ENCODE data around the gene VAV2. TPM values are rescaled to one million over a fixed set of nuclear protein-coding genes. Genes with fewer than 3 reads are reported as not detected.

VAV2 gene
- total RNA-seq, 1 experiment from 2014 or later: 28.0 TPM

DNA sequence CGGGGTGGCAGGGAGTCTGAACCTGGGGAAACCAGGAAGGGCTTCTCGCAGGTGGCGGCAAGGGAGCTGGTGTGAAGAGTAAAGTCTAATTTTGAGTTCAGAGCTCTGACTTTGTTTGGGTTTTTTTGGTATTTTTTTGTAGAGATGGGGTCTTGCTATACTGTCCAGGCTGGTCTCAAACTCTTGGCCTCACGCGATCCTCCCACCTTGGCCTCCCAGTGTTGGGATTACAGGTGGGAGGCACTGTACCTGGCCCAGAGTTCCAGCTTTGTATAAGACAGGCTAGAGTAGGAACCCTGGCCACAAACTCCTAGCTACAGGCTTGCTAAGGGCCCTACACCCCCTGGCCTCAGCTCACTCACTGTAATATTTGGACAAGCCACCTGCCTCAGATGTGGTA, 148.9 kb downstream of the VAV2 start:
- no peak overlapping the region for H3K4me3 ChIP-seq
- H3K27me3 ChIP-seq: no peaks in the 10 kb centered on the region
- DNase-seq: no peak
- H3K36me3 ChIP-seq: no peaks in the 10 kb centered on the region
- H3K4me1 ChIP-seq: peaks cover 48% of the 10 kb centered on the region
- no peaks in the 10 kb centered on the region for H3K9me3 ChIP-seq (replicated peaks)
- H3K27ac ChIP-seq: peak overlapping the region; percentile 92

DNA sequence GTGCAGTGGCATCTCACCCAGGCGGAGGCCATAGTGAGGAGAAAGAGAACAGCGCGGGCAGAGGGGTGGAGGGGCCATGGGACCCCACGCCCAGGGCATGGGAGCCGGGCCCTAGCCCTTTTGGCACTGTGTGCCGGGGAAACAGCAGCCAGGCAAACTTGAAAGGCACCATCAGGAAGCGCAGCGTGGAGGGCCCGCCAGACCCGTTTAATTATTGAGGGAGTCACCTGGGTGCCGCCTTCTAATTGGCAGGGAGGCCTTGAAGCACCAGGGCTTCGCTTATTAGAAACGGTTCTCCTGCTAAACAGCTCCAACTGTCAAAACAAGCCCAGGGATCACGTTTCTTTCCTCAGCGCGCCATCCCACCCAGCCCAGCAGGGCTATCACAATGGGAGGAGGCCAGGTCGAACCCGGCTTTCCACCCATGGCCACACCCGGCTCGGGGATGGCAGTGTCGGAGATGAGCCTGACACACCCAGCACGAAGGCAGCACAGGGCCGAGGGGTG, 149.3 kb downstream of the VAV2 start:
- Histone ChIP-seq H3K4me3 (no peak overlapping the region), H3K27ac (peak overlapping the region; percentile 92), H3K9me3 (replicated peaks) (no peaks in the 10 kb centered on the region), H3K4me1 (peaks cover 48% of the 10 kb centered on the region), H3K27me3 (no peaks in the 10 kb centered on the region), H3K36me3 (no peaks in the 10 kb centered on the region)
- peak; percentile 86 to 93 for DNase-seq

DNA sequence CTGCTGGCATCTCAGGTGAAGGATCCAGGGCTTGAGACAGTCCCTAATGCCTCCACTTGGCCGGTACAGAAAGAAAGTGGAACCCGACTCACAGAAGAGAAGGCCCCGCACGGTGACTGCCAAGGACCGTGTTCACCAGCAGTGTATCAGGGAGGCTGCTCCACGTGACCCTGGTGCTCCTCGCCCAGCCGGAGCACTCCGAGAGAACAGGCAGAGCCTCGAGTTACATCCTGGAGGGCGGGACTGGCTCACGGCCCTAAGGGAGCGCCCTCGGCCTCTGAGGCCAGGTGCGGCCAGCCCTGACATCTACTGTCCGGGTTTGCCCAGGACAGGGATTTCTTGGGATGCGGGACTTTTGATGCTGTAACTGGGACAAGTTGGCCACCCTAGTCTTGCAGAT, 149.9 kb downstream of the VAV2 start:
- peaks cover 48% of the 10 kb centered on the region for H3K4me1 ChIP-seq
- H3K9me3 ChIP-seq (replicated peaks): no peaks in the 10 kb centered on the region
- no peak overlapping the region for H3K4me3 ChIP-seq
- no peaks in the 10 kb centered on the region for H3K27me3 ChIP-seq
- peak; percentile 73 to 80 for DNase-seq
- H3K27ac ChIP-seq: peak overlapping the region; percentile 92
- H3K36me3 ChIP-seq: no peaks in the 10 kb centered on the region

DNA sequence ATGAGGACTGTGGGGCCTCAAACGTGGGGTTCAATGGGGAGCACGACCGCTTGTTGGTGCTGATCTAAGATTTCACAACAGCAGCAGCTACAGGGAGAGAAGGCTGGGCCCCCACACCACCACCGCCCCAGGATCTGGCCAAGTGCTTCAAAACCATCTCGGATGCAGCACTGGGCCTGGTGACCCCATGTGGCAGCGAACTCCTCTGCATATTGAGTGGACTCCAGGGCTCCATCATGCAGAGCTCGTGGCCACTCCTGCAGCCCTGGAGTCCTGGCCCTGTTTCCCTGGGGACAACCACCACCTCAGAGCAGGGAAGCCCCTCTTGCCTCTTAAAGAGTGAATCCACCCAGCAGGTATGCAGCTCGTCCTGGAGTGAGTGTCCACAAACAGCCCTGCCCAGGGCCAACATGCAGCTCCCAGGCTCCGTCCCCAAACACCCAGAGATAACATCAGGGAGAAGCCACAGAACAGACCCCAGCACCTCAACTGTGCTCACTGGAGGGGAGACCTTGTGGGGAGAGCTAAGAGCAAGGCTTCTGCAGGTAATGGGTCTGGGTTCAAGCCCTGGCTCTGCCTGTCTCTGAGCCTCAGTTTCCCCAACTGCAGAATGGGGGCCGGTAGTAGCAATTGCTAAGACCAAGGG, 150.8 kb downstream of the VAV2 start:
- H3K9me3 ChIP-seq (replicated peaks): no peaks in the 10 kb centered on the region
- H3K27ac ChIP-seq: no peak overlapping the region
- no peak overlapping the region for H3K4me3 ChIP-seq
- no peaks in the 10 kb centered on the region for H3K27me3 ChIP-seq
- H3K4me1 ChIP-seq: peaks cover 48% of the 10 kb centered on the region
- no peaks in the 10 kb centered on the region for H3K36me3 ChIP-seq
- DNase-seq: no peak

DNA sequence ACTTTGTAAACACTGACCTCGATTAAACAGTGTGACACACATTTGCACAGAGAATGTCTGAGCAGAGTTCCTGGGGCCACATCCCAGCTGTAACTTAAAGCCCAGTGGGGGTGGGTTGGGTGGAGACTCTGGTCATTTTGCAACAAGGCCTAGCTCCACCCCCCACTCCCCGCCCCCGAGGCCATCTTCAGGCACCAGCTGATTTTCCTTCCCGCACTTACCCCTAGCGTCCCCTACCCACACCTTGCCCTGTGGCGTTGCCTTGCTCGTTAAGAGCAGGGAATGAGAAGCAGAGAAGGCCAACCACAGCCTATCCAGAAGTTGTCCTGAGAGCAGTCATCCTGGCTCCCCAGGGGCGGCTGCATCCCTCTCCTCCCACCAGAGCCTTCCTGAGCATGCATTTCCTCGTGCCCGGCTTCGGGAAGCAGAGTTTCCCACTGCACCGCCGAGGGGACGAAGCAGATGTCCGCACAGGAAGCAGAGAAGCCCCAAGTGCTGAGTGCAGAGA, 152.2 kb downstream of the VAV2 start:
- Histone ChIP-seq H3K4me1 (peaks cover 49% of the 10 kb centered on the region), H3K27me3 (no peaks in the 10 kb centered on the region), H3K36me3 (no peaks in the 10 kb centered on the region), H3K9me3 (replicated peaks) (no peaks in the 10 kb centered on the region), H3K4me3 (no peak overlapping the region), H3K27ac (no peak overlapping the region)
- peak; percentile 34 to 44 for DNase-seq

DNA sequence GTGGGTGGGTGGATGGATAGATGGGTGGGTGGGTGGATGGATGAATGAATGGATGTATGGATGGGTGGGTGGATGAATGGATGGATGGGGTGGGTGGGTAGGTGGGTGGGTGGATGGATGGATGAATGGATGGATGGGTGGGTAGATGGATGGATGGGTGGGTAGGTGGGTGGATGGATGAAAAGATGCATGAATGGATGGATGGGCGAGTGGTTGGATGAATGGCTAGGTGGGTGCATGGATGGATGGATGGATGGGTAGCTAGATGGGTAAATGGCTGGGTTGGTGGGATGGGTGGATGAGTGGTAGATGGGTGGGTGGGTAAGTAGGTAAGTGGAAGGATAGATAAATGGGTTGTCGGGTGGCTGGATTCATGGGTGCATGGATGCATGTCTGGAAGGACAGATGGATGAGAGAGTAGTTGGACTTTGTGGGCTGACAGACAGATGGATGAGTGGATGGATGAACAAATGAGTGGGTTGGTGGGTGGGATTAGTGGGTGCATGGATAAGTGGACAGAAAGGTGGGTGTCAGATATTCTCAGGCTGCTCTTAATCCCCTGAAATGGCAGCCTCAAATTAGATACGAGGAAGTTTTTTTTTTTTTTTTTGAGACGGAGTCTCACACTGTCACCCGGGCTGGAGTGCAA, 153.1 kb downstream of the VAV2 start:
- no peaks in the 10 kb centered on the region for H3K27me3 ChIP-seq
- DNase-seq: no peak
- no peaks in the 10 kb centered on the region for H3K9me3 ChIP-seq (replicated peaks)
- H3K27ac ChIP-seq: no peak overlapping the region
- peaks cover 44% of the 10 kb centered on the region for H3K4me1 ChIP-seq
- H3K36me3 ChIP-seq: no peaks in the 10 kb centered on the region
- H3K4me3 ChIP-seq: no peak overlapping the region

DNA sequence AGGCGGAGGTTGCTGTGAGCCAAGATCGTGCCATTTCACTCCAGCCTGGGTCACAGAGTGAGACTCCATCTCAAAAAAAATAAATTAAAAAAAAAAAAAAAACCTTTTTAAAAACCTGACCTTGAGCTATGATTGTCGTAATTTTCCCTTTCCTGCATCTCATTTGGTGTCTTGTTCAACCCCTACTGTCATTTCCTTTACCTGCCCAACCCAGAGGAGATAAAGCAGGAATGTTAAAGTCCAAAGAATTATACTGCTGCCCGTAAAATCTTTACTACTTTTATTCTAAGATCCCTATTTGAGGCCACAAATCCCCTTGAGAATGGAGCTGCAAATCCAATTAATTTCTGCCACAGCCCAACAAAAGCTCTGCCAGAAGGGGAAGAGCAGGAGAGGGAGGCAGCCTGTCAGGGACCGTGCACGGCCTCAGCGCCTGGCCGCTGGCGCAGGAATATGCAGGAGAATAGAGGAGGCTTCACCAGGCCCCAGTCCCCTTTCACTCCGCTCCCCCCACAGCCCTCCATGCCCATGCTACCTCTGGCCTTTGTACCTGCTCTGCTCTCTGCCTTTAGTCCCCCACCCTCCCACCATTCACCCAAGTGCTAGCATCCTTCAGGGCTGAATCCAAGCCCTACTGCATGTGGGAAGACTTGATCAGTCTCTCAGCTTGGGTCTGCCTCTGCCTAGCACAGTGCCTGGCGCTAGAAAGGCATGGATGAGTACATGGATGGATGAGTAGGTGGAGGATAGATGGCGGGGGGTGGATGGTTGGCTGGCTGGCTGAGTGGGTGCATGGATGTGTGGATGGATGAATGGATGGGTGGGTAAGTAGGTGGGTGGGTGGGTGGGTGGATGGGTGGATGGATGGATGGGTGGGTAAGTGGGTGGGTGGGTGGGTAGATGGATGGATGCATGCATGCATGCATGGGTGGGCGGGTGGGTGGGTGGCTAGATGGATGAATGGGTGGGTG, 154.2 kb downstream of the VAV2 start:
- Histone ChIP-seq H3K4me1 (peaks cover 33% of the 10 kb centered on the region), H3K4me3 (no peak overlapping the region), H3K27me3 (no peaks in the 10 kb centered on the region), H3K27ac (no peak overlapping the region), H3K36me3 (0 out of 2 replicates have a peak, but pooled peaks cover 2% of the 10 kb centered on the region), H3K9me3 (replicated peaks) (no peaks in the 10 kb centered on the region)
- no peak for DNase-seq

DNA sequence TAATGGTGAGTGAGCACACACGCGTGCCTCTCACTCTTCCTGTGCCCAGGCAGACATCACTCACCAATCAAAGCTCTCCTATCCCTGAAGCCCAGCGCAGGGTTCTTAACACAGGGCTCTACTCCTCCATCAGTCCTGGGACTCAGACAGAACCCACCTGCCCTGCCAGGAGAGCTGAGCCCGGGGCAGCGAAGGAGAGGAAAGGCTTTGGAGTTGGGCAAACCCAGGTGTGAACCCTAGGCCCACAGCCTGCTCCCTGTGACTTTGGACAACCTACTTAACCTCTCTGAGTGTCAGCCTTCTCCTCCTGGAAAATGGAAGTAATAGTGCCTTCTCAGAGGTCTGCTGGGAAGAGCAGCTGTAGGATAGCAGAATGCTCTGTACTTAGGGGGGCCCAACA, 155.3 kb downstream of the VAV2 start:
- H3K4me1 ChIP-seq: peaks cover 22% of the 10 kb centered on the region
- no peak overlapping the region for H3K27ac ChIP-seq
- no peak overlapping the region for H3K4me3 ChIP-seq
- no peaks in the 10 kb centered on the region for H3K27me3 ChIP-seq
- no peaks in the 10 kb centered on the region for H3K9me3 ChIP-seq (replicated peaks)
- no peak for DNase-seq
- H3K36me3 ChIP-seq: 0 out of 2 replicates have a peak, but pooled peaks cover 5% of the 10 kb centered on the region

DNA sequence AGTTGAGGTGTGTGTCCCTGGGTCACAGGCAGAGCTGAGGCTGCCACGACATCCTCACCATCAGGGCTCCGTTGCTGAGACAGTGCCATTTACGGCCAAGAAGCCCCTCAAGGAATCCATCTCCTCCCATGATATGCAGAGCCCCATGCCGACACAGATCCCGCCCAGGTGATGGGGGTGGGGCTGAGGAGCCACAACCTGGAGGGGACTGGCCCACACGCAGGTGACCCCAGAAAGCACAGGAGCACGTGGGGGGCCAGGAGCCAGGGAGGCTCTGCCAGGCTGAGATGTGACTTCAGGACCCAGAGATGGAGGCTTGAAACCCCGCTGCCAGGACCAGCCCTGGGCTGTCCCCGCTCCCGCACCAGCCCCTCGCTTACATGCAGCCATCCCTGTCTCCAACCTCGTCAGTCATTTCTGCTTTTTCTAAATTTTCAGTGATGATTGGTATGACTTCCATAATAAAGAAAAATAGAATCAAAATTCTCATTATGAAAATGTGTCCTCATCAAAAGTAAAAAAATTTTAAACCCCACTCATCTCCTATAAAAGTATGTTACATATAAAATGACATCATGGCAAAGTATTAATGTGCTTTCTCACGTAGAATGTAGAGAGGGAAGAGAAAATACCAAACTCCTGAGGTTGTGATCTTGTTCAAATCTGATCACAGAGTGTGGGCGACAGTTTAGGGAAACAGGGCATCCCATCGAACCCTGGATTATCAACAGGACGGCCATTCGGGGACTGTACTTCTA, 155.9 kb downstream of the VAV2 start:
- DNase-seq: no peak
- no peaks in the 10 kb centered on the region for H3K9me3 ChIP-seq (replicated peaks)
- peaks cover 21% of the 10 kb centered on the region for H3K4me1 ChIP-seq
- no peaks in the 10 kb centered on the region for H3K27me3 ChIP-seq
- H3K36me3 ChIP-seq: 0 out of 2 replicates have a peak, but pooled peaks cover 7% of the 10 kb centered on the region
- H3K27ac ChIP-seq: no peak overlapping the region
- no peak overlapping the region for H3K4me3 ChIP-seq

DNA sequence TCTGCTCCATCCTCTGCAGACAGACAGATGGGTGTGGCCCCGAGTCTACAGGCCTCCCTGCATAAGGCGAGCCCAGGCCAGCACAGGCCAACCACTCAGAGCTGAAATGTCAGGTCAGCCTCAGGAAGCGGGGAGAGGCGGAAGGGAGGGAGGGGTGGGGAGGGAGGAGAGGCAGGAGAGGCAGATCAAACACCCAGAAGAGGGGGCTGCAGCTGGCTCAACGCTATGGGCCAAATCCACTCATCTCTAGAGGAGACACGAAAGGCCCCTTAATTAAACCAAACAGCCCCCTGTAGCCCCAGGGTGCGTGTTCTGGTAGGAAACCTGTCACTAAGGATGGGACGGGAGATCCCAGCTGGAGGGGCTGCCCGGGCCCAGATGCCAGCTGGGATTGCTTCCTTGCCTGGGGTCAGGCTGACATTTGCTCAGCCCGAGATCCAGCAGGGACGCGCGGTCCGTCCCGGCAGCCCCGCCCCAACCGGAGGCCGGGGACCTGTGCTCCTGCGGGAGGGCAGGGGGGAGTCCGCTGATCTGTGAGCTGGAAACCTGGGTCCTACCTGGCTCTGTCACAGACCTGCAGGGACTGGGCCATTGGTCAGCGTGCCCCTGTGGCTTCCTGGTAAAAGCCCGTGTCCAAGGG, 156.7 kb downstream of the VAV2 start:
- Histone ChIP-seq H3K4me1 (peaks cover 21% of the 10 kb centered on the region), H3K36me3 (0 out of 2 replicates have a peak, but pooled peaks cover 7% of the 10 kb centered on the region), H3K9me3 (replicated peaks) (no peaks in the 10 kb centered on the region), H3K4me3 (no peak overlapping the region), H3K27me3 (no peaks in the 10 kb centered on the region), H3K27ac (no peak overlapping the region)
- peak; percentile 78 to 83 for DNase-seq

DNA sequence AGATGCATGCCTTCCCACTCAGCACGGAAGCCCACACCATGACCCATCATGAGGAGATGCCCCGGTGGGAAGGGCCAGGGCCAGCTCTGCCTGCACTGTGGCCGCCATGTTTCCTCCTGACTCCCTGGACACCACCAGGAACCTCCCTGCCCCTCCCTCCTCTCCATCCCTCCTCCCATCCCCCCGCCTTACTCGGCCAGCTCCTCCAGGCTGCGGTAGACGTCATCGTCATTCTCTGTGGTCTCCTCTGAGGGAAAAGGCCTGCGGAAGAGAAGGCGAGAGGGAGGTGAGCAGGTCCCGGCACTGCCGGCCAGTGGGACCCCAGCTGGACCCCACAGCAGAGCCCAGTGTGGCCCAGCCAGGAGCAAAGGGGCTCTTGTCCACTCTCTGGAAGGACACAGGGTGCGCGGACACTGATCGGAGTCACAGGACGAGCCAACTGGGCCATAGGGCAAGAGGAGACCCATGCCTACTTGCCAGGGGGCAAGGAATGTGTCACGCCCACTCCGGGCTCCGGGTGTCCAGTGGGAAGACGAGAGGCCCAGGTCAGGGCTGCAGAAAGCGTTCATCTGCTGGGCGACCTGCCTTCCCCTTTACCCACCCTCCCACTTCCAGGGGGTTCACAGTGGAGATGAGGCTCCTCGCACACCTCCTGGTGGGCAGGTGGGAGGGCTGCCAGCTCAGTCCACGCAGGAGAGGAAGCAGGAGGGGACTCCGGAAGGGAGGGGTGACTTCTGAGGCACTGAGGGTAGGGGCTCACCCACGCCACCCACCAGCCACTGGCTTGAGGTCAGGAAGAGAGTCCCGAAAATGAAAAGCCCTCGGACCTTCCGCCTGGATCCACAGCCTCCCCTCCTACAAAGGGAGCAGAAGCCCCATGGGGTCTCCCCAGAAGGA, 157.8 kb downstream of the VAV2 start:
- Histone ChIP-seq H3K27me3 (no peaks in the 10 kb centered on the region), H3K9me3 (replicated peaks) (no peaks in the 10 kb centered on the region), H3K36me3 (0 out of 2 replicates have a peak, but pooled peaks cover 7% of the 10 kb centered on the region), H3K4me1 (peaks cover 15% of the 10 kb centered on the region), H3K27ac (no peak overlapping the region), H3K4me3 (no peak overlapping the region)
- DNase-seq: no peak

DNA sequence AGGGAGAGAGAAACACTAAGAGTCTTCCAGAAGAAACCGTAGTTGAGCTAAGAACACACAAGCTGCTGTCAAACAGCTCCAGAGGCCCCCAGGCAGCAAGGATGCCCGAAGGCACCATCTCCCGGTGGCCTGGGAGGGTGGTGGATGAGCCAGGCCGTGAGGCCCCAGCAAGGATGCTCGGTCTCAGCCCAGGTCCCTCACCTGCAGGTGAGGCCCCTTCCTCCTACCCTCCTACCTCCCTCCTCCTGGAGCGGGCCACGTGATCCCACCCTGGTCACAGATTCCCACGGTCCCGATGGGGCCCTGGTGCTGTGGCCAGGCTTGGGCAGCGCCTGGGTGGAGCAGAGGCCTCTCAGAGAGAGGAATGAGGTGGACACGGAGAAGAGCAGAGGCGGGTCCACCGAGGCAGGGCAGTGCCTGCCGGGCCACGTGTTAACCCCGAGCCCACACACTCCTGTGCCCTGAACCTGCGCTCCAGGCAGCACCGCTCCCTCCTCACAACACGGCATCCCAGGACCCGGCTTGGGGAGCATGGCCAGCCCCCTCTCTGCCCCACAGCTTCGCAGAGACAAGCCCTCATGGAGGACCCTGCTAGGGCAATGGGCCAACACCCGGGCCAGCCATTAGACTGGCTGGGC, 158.6 kb downstream of the VAV2 start:
- H3K4me1 ChIP-seq: peaks cover 15% of the 10 kb centered on the region

More for the DNA sequence above, 158.6 kb downstream of the VAV2 start:
- H3K9me3 ChIP-seq (replicated peaks): no peaks in the 10 kb centered on the region
- no peak overlapping the region for H3K4me3 ChIP-seq
- H3K27ac ChIP-seq: no peak overlapping the region
- peaks cover 11% of the 10 kb centered on the region; the same call in 1 of the 2 replicates for H3K36me3 ChIP-seq
- no peaks in the 10 kb centered on the region for H3K27me3 ChIP-seq
- no peak for DNase-seq

All from SJCRH30 (cell line).